ENCODE results near the gene MATN3. TPM values are rescaled to one million over a fixed set of nuclear protein-coding genes. Genes with fewer than 3 reads are reported as not detected.

The MATN3 gene
- total and polyA plus RNA-seq, 9 of the 15 experiments (the other 6 are each of a cell fraction or from before 2014, with no cell fraction given) = not detected

GRCh38 chr2:20052861-20053281 is 40.4 kb upstream of the MATN3 start (continued):
- TF ChIP-seq GTF2B (IDR thresholded peaks at IDR 0.05; ENCODE audit: extremely low read depth, insufficient read length) = no peak
- TF ChIP-seq PCBP2 (IDR thresholded peaks at IDR 0.05; ENCODE audit: low read depth, low read length, poor library complexity, severe bottlenecking) = no peak
- TF ChIP-seq NFXL1 (CRISPR knock-in tag; IDR thresholded peaks at IDR 0.05) = no peak
- TF ChIP-seq ZNF143 (CRISPR knock-in tag; IDR thresholded peaks at IDR 0.05) = no peak
- no peak for TF ChIP-seq ZNF274 (IDR thresholded peaks at IDR 0.05; ENCODE audit: borderline replicate concordance, low read depth, low read length)
- no peak for TF ChIP-seq CHD7 (IDR thresholded peaks at IDR 0.05; ENCODE audit: low read depth, low read length)
- no peak for TF ChIP-seq RBM17 (IDR thresholded peaks at IDR 0.05; ENCODE audit: borderline replicate concordance, low read depth, low read length)
- TF ChIP-seq KDM5B (IDR thresholded peaks at IDR 0.05; ENCODE audit: insufficient replicate concordance, low read depth, low read length) = no peak
- no peak for TF ChIP-seq MYBL2 (IDR thresholded peaks at IDR 0.05; ENCODE audit: low read depth)
- TF ChIP-seq MYBL2 (CRISPR knock-in tag; IDR thresholded peaks at IDR 0.05; ENCODE audit: borderline replicate concordance) = no peak
- no peak for TF ChIP-seq POLR2A (conservative IDR thresholded peaks at IDR 0.05)
- no peak for TF ChIP-seq ZNF511 (CRISPR knock-in tag; IDR thresholded peaks at IDR 0.05)
- TF ChIP-seq MBD1 (CRISPR knock-in tag; IDR thresholded peaks at IDR 0.05) = no peak
- no peak for TF ChIP-seq DMBX1 (CRISPR knock-in tag; IDR thresholded peaks at IDR 0.05; ENCODE audit: borderline replicate concordance)

All from K562 (cell line).